Measurements from ENCODE around the gene COMP. TPM values are rescaled to one million over a fixed set of nuclear protein-coding genes. Genes with fewer than 3 reads are reported as not detected.

The COMP gene
- total RNA-seq, 1 experiment from 2014 or later = not detected

DNA sequence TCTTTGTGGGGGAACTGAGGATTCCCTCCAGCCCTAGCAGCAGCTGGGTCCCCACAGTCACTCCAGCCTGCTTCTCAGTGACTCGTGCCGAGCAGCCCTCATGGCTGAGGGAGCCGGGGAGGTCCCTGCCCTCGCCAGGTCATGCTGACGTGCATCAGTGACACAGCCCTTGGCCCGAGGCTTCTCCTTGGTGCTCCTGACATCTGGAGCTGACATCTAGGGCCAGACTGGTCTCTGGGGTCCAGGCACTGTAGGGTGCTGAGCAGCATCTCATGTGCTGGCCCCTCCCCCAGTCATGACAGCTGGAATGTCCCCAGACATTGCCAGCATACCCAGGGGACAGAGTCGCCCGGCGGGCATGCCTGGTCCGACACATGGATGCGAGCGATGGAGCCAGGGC, 14.4 kb downstream of the COMP start:
- Mint-ChIP-seq H3K27ac (ENCODE audit: unreplicated experiment) (no peak overlapping the region), H3K36me3 (ENCODE audit: insufficient read depth, unreplicated experiment) (peaks cover 5% of the 10 kb centered on the region), H3K9me3 (ENCODE audit: low read depth, unreplicated experiment) (no peaks in the 10 kb centered on the region), H3K4me1 (ENCODE audit: low read depth, unreplicated experiment) (no peaks in the 10 kb centered on the region), H3K4me3 (ENCODE audit: low read depth, unreplicated experiment) (no peak overlapping the region), H3K27me3 (ENCODE audit: unreplicated experiment) (no peaks in the 10 kb centered on the region)
- BruUV-seq (replicated peaks) = no TSS peak
- no peak for DNase-seq
- no peak for TF ChIP-seq CTCF (IDR thresholded peaks at IDR 0.05; ENCODE audit: unreplicated experiment)
- CTCF ChIA-PET = no interaction called here
- intact Hi-C loops (cut with micrococcal nuclease; ENCODE audit: unreplicated experiment) = no loop called here

DNA sequence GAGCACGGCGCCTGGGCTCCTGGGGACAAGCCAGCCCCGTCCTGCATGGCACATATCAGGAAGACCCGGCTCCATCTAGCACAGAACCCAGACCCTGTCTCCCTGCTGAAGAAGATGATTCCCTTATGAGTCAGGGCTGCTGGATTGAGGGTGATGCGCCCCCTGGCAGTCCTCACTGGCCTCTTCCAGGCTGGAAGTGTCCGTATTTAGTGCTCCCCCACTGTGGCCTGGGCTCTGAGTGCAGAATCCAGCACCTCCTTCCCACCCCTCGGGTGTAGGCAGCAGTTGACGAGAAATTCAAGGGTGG, 14.9 kb downstream of the COMP start:
- no peak for TF ChIP-seq CTCF (IDR thresholded peaks at IDR 0.05; ENCODE audit: unreplicated experiment)
- intact Hi-C loops (cut with micrococcal nuclease; ENCODE audit: unreplicated experiment) = no loop called here
- DNase-seq = no peak
- H3K9me3 Mint-ChIP-seq (ENCODE audit: low read depth, unreplicated experiment) = no peaks in the 10 kb centered on the region
- H3K4me1 Mint-ChIP-seq (ENCODE audit: low read depth, unreplicated experiment) = no peaks in the 10 kb centered on the region
- no peak overlapping the region for H3K27ac Mint-ChIP-seq (ENCODE audit: unreplicated experiment)
- no peak overlapping the region for H3K4me3 Mint-ChIP-seq (ENCODE audit: low read depth, unreplicated experiment)
- no peaks in the 10 kb centered on the region for H3K27me3 Mint-ChIP-seq (ENCODE audit: unreplicated experiment)
- no TSS peak for BruUV-seq (replicated peaks)
- CTCF ChIA-PET = no interaction called here
- H3K36me3 Mint-ChIP-seq (ENCODE audit: insufficient read depth, unreplicated experiment) = peaks cover 5% of the 10 kb centered on the region

- TF ChIP-seq CTCF (IDR thresholded peaks at IDR 0.05; ENCODE audit: unreplicated experiment) = no peak
- intact Hi-C loops (cut with micrococcal nuclease; ENCODE audit: unreplicated experiment) = no loop called here
- Mint-ChIP-seq H3K27me3 (ENCODE audit: unreplicated experiment) (no peaks in the 10 kb centered on the region), H3K9me3 (ENCODE audit: low read depth, unreplicated experiment) (no peaks in the 10 kb centered on the region), H3K27ac (ENCODE audit: unreplicated experiment) (no peak overlapping the region), H3K36me3 (ENCODE audit: insufficient read depth, unreplicated experiment) (peaks cover 5% of the 10 kb centered on the region), H3K4me3 (ENCODE audit: low read depth, unreplicated experiment) (no peak overlapping the region), H3K4me1 (ENCODE audit: low read depth, unreplicated experiment) (no peaks in the 10 kb centered on the region)
- CTCF ChIA-PET = no interaction called here
- DNase-seq = no peak
- BruUV-seq (replicated peaks) = no TSS peak
Observed at GRCh38 chr19:18775586-18776287, 15.4 kb downstream of the COMP start.

GRCh38 chr19:18774782-18775444, 16.2 kb downstream of the COMP start:
- CTCF ChIA-PET = no interaction called here
- no peaks in the 10 kb centered on the region for H3K9me3 Mint-ChIP-seq (ENCODE audit: low read depth, unreplicated experiment)
- H3K4me1 Mint-ChIP-seq (ENCODE audit: low read depth, unreplicated experiment) = no peaks in the 10 kb centered on the region
- no peak for DNase-seq
- intact Hi-C loops (cut with micrococcal nuclease; ENCODE audit: unreplicated experiment) = no loop called here
- no peaks in the 10 kb centered on the region for H3K27me3 Mint-ChIP-seq (ENCODE audit: unreplicated experiment)
- no TSS peak for BruUV-seq (replicated peaks)
- peaks cover 5% of the 10 kb centered on the region for H3K36me3 Mint-ChIP-seq (ENCODE audit: insufficient read depth, unreplicated experiment)
- no peak overlapping the region for H3K4me3 Mint-ChIP-seq (ENCODE audit: low read depth, unreplicated experiment)
- no peak for TF ChIP-seq CTCF (IDR thresholded peaks at IDR 0.05; ENCODE audit: unreplicated experiment)
- no peak overlapping the region for H3K27ac Mint-ChIP-seq (ENCODE audit: unreplicated experiment)

Measured in Calu3 (cell line).